Measurements from ENCODE around the gene TDRD10.

- TF ChIP-seq, protein P1, sequence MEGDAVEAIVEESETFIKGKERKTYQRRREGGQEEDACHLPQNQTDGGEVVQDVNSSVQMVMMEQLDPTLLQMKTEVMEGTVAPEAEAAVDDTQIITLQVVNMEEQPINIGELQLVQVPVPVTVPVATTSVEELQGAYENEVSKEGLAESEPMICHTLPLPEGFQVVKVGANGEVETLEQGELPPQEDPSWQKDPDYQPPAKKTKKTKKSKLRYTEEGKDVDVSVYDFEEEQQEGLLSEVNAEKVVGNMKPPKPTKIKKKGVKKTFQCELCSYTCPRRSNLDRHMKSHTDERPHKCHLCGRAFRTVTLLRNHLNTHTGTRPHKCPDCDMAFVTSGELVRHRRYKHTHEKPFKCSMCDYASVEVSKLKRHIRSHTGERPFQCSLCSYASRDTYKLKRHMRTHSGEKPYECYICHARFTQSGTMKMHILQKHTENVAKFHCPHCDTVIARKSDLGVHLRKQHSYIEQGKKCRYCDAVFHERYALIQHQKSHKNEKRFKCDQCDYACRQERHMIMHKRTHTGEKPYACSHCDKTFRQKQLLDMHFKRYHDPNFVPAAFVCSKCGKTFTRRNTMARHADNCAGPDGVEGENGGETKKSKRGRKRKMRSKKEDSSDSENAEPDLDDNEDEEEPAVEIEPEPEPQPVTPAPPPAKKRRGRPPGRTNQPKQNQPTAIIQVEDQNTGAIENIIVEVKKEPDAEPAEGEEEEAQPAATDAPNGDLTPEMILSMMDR (IDR thresholded peaks at IDR 0.05; ENCODE audit: insufficient read depth, low read depth, low read length) = no peak
- TF ChIP-seq EZH2 (IDR thresholded peaks at IDR 0.05; ENCODE audit: insufficient read depth, low read length) = no peak
Measured at GRCh38 chr1:154483941-154484803, 17.8 kb upstream of the TDRD10 start.

All from astrocyte (in vitro differentiated cells and primary cell).